ENCODE data around the gene SMAD3. TPM values are rescaled to one million over a fixed set of nuclear protein-coding genes. Genes with fewer than 3 reads are reported as not detected.

The SMAD3 gene
- total RNA-seq, 1 donor from 2014 or later, result 12.5 TPM

DNA sequence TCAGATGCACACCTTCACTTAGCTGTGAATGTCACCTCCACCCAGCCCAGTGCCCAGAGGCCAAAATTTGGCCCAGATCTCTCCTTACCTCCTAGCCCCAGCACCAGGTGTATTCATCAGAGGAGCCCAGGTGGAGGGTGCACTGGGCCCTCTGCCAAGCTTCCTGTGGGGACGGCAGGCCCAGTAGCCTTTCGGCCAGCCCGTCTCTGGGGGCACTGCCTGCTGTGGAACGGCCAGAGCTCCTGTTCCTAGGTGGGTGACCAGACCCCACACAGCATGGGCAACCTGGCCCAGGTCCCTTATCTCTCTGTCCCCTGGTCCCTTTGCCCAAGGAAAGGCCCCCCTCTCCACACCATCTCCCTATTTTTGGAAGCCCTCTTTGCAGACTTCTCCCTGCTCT, 121.3 kb downstream of the SMAD3 start:
- Histone ChIP-seq H3K79me2 (ENCODE audit: low read depth) (no peaks in the 10 kb centered on the region), H3K4me3 (no peak overlapping the region), H3K36me3 (no peaks in the 10 kb centered on the region), H4K20me1 (ENCODE audit: low read depth) (no peaks in the 10 kb centered on the region), H3K9me3 (ENCODE audit: low read depth) (no peaks in the 10 kb centered on the region), H3K9ac (no peak overlapping the region), H3F3A (ENCODE audit: low read depth) (no peaks in the 10 kb centered on the region), H3K4me1 (no peaks in the 10 kb centered on the region), H2AFZ (replicated peaks) (no peak overlapping the region), H3K27me3 (no peaks in the 10 kb centered on the region), H3K4me2 (no peak overlapping the region), H3K27ac (no peak overlapping the region)
- peaks cover 41% of the 10 kb centered on the region for H3K36me3 Mint-ChIP-seq
- no peaks in the 10 kb centered on the region for H3K9me3 Mint-ChIP-seq
- H3K27ac Mint-ChIP-seq, result no peak overlapping the region
- no peak for DNase-seq (ENCODE audit: low spot score)
- no peak for TF ChIP-seq EZH2phosphoT487 (IDR thresholded peaks at IDR 0.05)
- TF ChIP-seq, protein P1, sequence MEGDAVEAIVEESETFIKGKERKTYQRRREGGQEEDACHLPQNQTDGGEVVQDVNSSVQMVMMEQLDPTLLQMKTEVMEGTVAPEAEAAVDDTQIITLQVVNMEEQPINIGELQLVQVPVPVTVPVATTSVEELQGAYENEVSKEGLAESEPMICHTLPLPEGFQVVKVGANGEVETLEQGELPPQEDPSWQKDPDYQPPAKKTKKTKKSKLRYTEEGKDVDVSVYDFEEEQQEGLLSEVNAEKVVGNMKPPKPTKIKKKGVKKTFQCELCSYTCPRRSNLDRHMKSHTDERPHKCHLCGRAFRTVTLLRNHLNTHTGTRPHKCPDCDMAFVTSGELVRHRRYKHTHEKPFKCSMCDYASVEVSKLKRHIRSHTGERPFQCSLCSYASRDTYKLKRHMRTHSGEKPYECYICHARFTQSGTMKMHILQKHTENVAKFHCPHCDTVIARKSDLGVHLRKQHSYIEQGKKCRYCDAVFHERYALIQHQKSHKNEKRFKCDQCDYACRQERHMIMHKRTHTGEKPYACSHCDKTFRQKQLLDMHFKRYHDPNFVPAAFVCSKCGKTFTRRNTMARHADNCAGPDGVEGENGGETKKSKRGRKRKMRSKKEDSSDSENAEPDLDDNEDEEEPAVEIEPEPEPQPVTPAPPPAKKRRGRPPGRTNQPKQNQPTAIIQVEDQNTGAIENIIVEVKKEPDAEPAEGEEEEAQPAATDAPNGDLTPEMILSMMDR (IDR thresholded peaks at IDR 0.05), result no peak
- TF ChIP-seq EZH2 (IDR thresholded peaks at IDR 0.05), result no peak
- peaks cover 2% of the 10 kb centered on the region for H3K27me3 Mint-ChIP-seq (ENCODE audit: insufficient read depth, low read depth)
- H3K4me1 Mint-ChIP-seq, result peaks cover 6% of the 10 kb centered on the region
- H3K4me3 Mint-ChIP-seq, result no peak overlapping the region

GRCh38 chr15:67187351-67187854, 122.0 kb downstream of the SMAD3 start:
- H3K9ac ChIP-seq, result no peak overlapping the region
- no peaks in the 10 kb centered on the region for H4K20me1 ChIP-seq (ENCODE audit: low read depth)
- no peaks in the 10 kb centered on the region for H3K4me1 ChIP-seq
- H3F3A ChIP-seq (ENCODE audit: low read depth), result no peaks in the 10 kb centered on the region
- H3K27ac Mint-ChIP-seq, result peak overlapping the region; percentile 46
- H3K4me2 ChIP-seq, result no peak overlapping the region
- no peaks in the 10 kb centered on the region for H3K27me3 Mint-ChIP-seq (ENCODE audit: insufficient read depth, low read depth)
- no peaks in the 10 kb centered on the region for H3K9me3 Mint-ChIP-seq
- no peak overlapping the region for H3K4me3 ChIP-seq
- no peak overlapping the region for H3K27ac ChIP-seq
- peaks cover 6% of the 10 kb centered on the region for H3K4me1 Mint-ChIP-seq
- H3K36me3 Mint-ChIP-seq, result peaks cover 42% of the 10 kb centered on the region
- no peak overlapping the region for H2AFZ ChIP-seq (replicated peaks)
- no peak overlapping the region for H3K4me3 Mint-ChIP-seq
- H3K36me3 ChIP-seq, result no peaks in the 10 kb centered on the region
- no peaks in the 10 kb centered on the region for H3K79me2 ChIP-seq (ENCODE audit: low read depth)
- H3K9me3 ChIP-seq (ENCODE audit: low read depth), result no peaks in the 10 kb centered on the region
- TF ChIP-seq EZH2 (IDR thresholded peaks at IDR 0.05), result no peak
- no peak for TF ChIP-seq EZH2phosphoT487 (IDR thresholded peaks at IDR 0.05)
- TF ChIP-seq, protein P1 (IDR thresholded peaks at IDR 0.05), result no peak
- no peaks in the 10 kb centered on the region for H3K27me3 ChIP-seq
- no peak for DNase-seq (ENCODE audit: low spot score)

GRCh38 chr15:67188551-67189218, 123.3 kb downstream of the SMAD3 start:
- no peaks in the 10 kb centered on the region for H3K9me3 ChIP-seq (ENCODE audit: low read depth)
- no peaks in the 10 kb centered on the region for H4K20me1 ChIP-seq (ENCODE audit: low read depth)
- no peak overlapping the region for H3K27ac ChIP-seq
- TF ChIP-seq, protein P1 (IDR thresholded peaks at IDR 0.05), result no peak
- TF ChIP-seq EZH2phosphoT487 (IDR thresholded peaks at IDR 0.05) (no peak), EZH2 (IDR thresholded peaks at IDR 0.05) (no peak)
- peaks cover 1% of the 10 kb centered on the region for H3K4me1 Mint-ChIP-seq
- no peak overlapping the region for H2AFZ ChIP-seq (replicated peaks)
- H3K9ac ChIP-seq, result no peak overlapping the region
- H3K4me3 Mint-ChIP-seq, result no peak overlapping the region
- no peaks in the 10 kb centered on the region for H3K79me2 ChIP-seq (ENCODE audit: low read depth)
- no peak for DNase-seq (ENCODE audit: low spot score)
- peaks cover 40% of the 10 kb centered on the region for H3K36me3 Mint-ChIP-seq
- H3F3A ChIP-seq (ENCODE audit: low read depth), result no peaks in the 10 kb centered on the region
- H3K4me1 ChIP-seq, result no peaks in the 10 kb centered on the region
- no peak overlapping the region for H3K4me3 ChIP-seq
- no peaks in the 10 kb centered on the region for H3K27me3 ChIP-seq
- H3K27ac Mint-ChIP-seq, result no peak overlapping the region
- no peaks in the 10 kb centered on the region for H3K9me3 Mint-ChIP-seq
- peaks cover 3% of the 10 kb centered on the region for H3K27me3 Mint-ChIP-seq (ENCODE audit: insufficient read depth, low read depth)
- H3K36me3 ChIP-seq, result no peaks in the 10 kb centered on the region
- H3K4me2 ChIP-seq, result no peak overlapping the region
